DND-41 (cell line): ENCODE results near the gene MFSD12.

Experiments
- EZH2 ChIP-seq: IDR thresholded peaks from 3 replicates; pipeline ENCODE4 v1.6.1; 2012; ENCODE audit warnings: borderline replicate concordance, low read depth, mild to moderate bottlenecking, moderate library complexity, low read length, inconsistent platforms; ENCODE audit not compliant: severe bottlenecking
- TF ChIP-seq, protein P1 (sequence below): IDR thresholded peaks from 2 replicates; pipeline ENCODE4 v1.5.1; 2012; ENCODE audit warnings: borderline replicate concordance, low read length, moderate library complexity, mild to moderate bottlenecking; ENCODE audit not compliant: poor library complexity, severe bottlenecking; ENCODE audit errors: extremely low read depth

DNA sequence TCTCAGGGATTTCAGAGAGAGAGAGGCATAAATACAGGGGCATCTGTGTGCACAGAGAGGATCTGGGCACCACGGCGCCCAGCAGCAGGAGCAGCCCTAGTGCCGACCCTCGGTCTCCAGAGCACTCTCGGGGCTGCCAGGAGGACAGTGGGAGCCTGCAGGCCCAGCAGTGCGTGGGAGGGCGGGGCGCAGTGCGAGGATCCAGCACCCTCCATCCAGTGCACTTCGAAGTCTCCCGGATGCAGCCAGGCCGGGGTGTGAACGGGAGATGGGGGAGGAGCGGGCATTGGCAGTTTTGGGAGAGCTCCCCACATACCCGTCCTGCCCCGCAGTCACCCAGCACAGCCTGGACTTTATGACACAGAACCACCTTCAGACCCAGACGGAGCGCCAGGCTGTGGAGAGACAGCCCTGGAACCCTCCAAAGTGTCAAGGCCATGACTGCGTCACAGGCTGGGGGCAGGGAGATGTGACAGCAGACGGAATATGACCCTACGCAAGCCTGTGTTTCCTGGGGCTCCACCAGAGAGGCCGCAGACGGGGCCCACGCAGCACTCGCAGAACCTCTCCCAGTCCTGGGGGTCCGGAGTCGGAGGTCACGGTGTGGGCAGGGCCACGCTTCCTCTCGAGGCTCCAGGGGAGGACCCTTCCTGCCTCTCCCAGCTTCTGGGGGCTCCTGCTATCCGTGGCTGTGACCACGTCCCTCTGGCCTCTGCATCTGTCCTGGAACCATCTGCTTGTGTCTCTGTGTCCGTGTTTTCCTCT is 33.1 kb downstream of the MFSD12 start:
- TF ChIP-seq, protein P1, sequence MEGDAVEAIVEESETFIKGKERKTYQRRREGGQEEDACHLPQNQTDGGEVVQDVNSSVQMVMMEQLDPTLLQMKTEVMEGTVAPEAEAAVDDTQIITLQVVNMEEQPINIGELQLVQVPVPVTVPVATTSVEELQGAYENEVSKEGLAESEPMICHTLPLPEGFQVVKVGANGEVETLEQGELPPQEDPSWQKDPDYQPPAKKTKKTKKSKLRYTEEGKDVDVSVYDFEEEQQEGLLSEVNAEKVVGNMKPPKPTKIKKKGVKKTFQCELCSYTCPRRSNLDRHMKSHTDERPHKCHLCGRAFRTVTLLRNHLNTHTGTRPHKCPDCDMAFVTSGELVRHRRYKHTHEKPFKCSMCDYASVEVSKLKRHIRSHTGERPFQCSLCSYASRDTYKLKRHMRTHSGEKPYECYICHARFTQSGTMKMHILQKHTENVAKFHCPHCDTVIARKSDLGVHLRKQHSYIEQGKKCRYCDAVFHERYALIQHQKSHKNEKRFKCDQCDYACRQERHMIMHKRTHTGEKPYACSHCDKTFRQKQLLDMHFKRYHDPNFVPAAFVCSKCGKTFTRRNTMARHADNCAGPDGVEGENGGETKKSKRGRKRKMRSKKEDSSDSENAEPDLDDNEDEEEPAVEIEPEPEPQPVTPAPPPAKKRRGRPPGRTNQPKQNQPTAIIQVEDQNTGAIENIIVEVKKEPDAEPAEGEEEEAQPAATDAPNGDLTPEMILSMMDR, result no peak
- no peak for TF ChIP-seq EZH2
